GM23338 (cell line): ENCODE data around the gene PFKP.

Experiments used
- EZH2phosphoT487 ChIP-seq: fragments of 200-600 bp; sonication (generic); IDR thresholded peaks from one replicate; pipeline ENCODE4 v1.8.1; 2018; ENCODE audit warnings: antibody characterized with exemption; ENCODE audit not compliant: unreplicated experiment
- TF ChIP-seq, protein P1 (sequence below), 2 experiments: fragments of 200-600 bp in 1 of 2; sonication (generic) in 1 of 2; conservative IDR thresholded peaks; 2 replicates each; pipeline versions ENCODE4 v1.5.1 to v1.6.1; 2016 to 2017; ENCODE audit warnings: antibody characterized with exemption in 2 of 2, low read depth in 2 of 2, mild to moderate bottlenecking in 2 of 2, moderate library complexity in 1 of 2

GRCh38 chr10:3105905-3106304 lies 38.6 kb downstream of the PFKP start:
- TF ChIP-seq, protein P1, sequence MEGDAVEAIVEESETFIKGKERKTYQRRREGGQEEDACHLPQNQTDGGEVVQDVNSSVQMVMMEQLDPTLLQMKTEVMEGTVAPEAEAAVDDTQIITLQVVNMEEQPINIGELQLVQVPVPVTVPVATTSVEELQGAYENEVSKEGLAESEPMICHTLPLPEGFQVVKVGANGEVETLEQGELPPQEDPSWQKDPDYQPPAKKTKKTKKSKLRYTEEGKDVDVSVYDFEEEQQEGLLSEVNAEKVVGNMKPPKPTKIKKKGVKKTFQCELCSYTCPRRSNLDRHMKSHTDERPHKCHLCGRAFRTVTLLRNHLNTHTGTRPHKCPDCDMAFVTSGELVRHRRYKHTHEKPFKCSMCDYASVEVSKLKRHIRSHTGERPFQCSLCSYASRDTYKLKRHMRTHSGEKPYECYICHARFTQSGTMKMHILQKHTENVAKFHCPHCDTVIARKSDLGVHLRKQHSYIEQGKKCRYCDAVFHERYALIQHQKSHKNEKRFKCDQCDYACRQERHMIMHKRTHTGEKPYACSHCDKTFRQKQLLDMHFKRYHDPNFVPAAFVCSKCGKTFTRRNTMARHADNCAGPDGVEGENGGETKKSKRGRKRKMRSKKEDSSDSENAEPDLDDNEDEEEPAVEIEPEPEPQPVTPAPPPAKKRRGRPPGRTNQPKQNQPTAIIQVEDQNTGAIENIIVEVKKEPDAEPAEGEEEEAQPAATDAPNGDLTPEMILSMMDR (conservative IDR thresholded peaks at IDR 0.05; ENCODE audit: low read depth in 2 of 2) = no peak
- no peak for TF ChIP-seq EZH2phosphoT487
